PC-9 (cell line): ENCODE results near the gene TRAPPC12. TPM values are rescaled to one million over a fixed set of nuclear protein-coding genes. Genes with fewer than 3 reads are reported as not detected.

ENCODE experiments used
- BruUV-seq: library from RNA; stranded (reverse); fragments of 400-500 nt; replicated peaks from 2 replicates; lab custom pipeline; 2021; lab: Mats Ljungman, UMichigan
- CTCF ChIA-PET: fragments of 300-600 bp; sonication (Branson Sonifier 250); formaldehyde crosslinking; loops from one replicate; lab custom pipeline; 2022; ENCODE audit warnings: antibody characterized with exemption; lab: Charles Lee
- POLR2A ChIA-PET: fragments of 300-600 bp; sonication (Branson Sonifier 250); formaldehyde crosslinking; loops from one replicate; lab custom pipeline; 2022; ENCODE audit warnings: antibody characterized with exemption; ENCODE audit not compliant: unreplicated experiment; lab: Charles Lee
- DNase-seq, 2 experiments: peaks; one replicate each; pipeline versions ENCODE4 v3.0.0 to v3.0.0-alpha.2; 2015 to 2022; ENCODE audit warnings: mixed read lengths in 1 of 2
- H2AFZ ChIP-seq: fragments of 200-600 bp; sonication (generic); 2 replicates; pipeline ENCODE4 v1.8.1; 2017; ENCODE audit warnings: antibody characterized with exemption
- H3F3A ChIP-seq: fragments of 200-600 bp; sonication (generic); 2 replicates; pipeline ENCODE4 v1.8.1; 2017; ENCODE audit warnings: antibody characterized with exemption, mild to moderate bottlenecking, low read depth; ENCODE audit not compliant: insufficient read depth
- H3K27ac ChIP-seq: fragments of 200-600 bp; sonication (generic); 2 replicates; pipeline ENCODE4 v1.6.1; 2016; ENCODE audit warnings: mixed run types
- H3K27me3 ChIP-seq: fragments of 200-600 bp; sonication (generic); 2 replicates; pipeline ENCODE4 v1.6.1; 2016; ENCODE audit warnings: low read depth, mixed run types; ENCODE audit not compliant: insufficient read depth
- H3K36me3 ChIP-seq: fragments of 200-600 bp; sonication (generic); 2 replicates; pipeline ENCODE4 v1.6.1; 2016; ENCODE audit warnings: low read depth, mixed run types
- H3K4me1 ChIP-seq: fragments of 200-600 bp; sonication (generic); replicated peaks from 2 replicates; pipeline ENCODE4 v1.6.1; 2016; ENCODE audit warnings: mixed run types; ENCODE audit not compliant: insufficient read depth
- H3K4me2 ChIP-seq: fragments of 200-600 bp; sonication (generic); 2 replicates; pipeline ENCODE4 v1.6.1; 2017; ENCODE audit warnings: mixed run types
- H3K4me3 ChIP-seq: fragments of 200-600 bp; sonication (generic); 2 replicates; pipeline ENCODE4 v1.6.1; 2016; ENCODE audit warnings: mixed run types
- H3K79me2 ChIP-seq: fragments of 200-600 bp; sonication (generic); 2 replicates; pipeline ENCODE4 v1.6.1; 2017; ENCODE audit warnings: low read depth, mixed run types
- H3K9me2 ChIP-seq: fragments of 200-600 bp; sonication (generic); 2 replicates; pipeline ENCODE4 v1.8.1; 2017; ENCODE audit warnings: mild to moderate bottlenecking; ENCODE audit not compliant: insufficient read depth
- H3K9me3 ChIP-seq: fragments of 200-600 bp; sonication (generic); 2 replicates; pipeline ENCODE4 v1.8.1; 2016; ENCODE audit warnings: low read depth; ENCODE audit not compliant: insufficient read depth
- H4K20me1 ChIP-seq: fragments of 200-600 bp; sonication (generic); 2 replicates; pipeline ENCODE4 v1.8.1; 2017; ENCODE audit not compliant: insufficient read depth
- EZH2 ChIP-seq: fragments of 200-600 bp; sonication (generic); IDR thresholded peaks from 2 replicates; pipeline ENCODE4 v1.8.0; 2017; ENCODE audit warnings: antibody characterized with exemption, low read depth
- intact Hi-C: fragments of 100-400 bp; cut with micrococcal nuclease; formaldehyde crosslinking; loops from one replicate; pipeline ENCODE4 v1.10.0; 2022; ENCODE audit not compliant: unreplicated experiment
- total RNA-seq: library from RNA; stranded (reverse); gene quantifications from 2 replicates; pipeline ENCODE4 v1.2.3, GENCODE V29; 2021
- TF ChIP-seq, protein P1 (sequence below): fragments of 200-600 bp; sonication (generic); conservative IDR thresholded peaks from 2 replicates; pipeline ENCODE4 v1.6.1; 2017; ENCODE audit warnings: mixed run types, antibody characterized with exemption, mild to moderate bottlenecking, moderate library complexity

Gene TRAPPC12
- total RNA-seq, 1 experiment from 2014 or later, result 69.3 TPM

GRCh38 chr2:3432693-3433338, 53.3 kb downstream of the TRAPPC12 start:
- DNase-seq, result no peak
- no TSS peak for BruUV-seq
- Histone ChIP-seq H3K4me3 (no peak overlapping the region), H3F3A (peaks cover 12% of the 10 kb centered on the region; the same call in 1 of the 2 replicates), H3K4me1 (no peaks in the 10 kb centered on the region), H2AFZ (no peak overlapping the region), H3K36me3 (no peaks in the 10 kb centered on the region), H3K4me2 (no peak overlapping the region), H4K20me1 (peaks cover 15% of the 10 kb centered on the region), H3K9me2 (no peaks in the 10 kb centered on the region), H3K27ac (no peak overlapping the region), H3K27me3 (no peaks in the 10 kb centered on the region), H3K79me2 (no peaks in the 10 kb centered on the region), H3K9me3 (no peaks in the 10 kb centered on the region)
- TF ChIP-seq EZH2, result no peak
- TF ChIP-seq, protein P1, sequence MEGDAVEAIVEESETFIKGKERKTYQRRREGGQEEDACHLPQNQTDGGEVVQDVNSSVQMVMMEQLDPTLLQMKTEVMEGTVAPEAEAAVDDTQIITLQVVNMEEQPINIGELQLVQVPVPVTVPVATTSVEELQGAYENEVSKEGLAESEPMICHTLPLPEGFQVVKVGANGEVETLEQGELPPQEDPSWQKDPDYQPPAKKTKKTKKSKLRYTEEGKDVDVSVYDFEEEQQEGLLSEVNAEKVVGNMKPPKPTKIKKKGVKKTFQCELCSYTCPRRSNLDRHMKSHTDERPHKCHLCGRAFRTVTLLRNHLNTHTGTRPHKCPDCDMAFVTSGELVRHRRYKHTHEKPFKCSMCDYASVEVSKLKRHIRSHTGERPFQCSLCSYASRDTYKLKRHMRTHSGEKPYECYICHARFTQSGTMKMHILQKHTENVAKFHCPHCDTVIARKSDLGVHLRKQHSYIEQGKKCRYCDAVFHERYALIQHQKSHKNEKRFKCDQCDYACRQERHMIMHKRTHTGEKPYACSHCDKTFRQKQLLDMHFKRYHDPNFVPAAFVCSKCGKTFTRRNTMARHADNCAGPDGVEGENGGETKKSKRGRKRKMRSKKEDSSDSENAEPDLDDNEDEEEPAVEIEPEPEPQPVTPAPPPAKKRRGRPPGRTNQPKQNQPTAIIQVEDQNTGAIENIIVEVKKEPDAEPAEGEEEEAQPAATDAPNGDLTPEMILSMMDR, result no peak
- ChIA-PET POLR2A (no interaction called here), CTCF (no interaction called here)
- intact Hi-C loops, result no loop called here

DNA sequence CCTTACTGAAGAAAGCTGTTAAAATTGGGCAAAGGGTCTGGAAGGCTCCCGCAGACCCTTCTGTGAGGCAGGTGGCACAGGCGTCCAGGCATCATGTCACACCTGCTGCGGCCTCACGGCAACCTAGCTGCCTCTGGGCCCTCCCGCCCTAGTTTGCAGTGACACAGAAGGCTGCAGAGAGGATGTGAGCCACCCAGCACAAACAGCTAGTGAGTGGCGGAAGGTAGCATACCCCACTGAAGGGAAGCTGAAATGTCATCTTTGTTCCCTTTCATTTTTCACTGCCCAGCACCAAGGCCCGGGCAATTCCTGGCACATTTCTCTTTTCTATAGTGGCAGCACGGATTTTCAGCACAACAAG, 53.8 kb downstream of the TRAPPC12 start:
- Histone ChIP-seq H3K36me3 (no peaks in the 10 kb centered on the region), H3F3A (peaks cover 12% of the 10 kb centered on the region; the same call in 1 of the 2 replicates), H3K27ac (no peak overlapping the region), H3K4me1 (no peaks in the 10 kb centered on the region), H3K79me2 (no peaks in the 10 kb centered on the region), H2AFZ (no peak overlapping the region), H3K4me3 (no peak overlapping the region), H3K9me3 (no peaks in the 10 kb centered on the region), H3K9me2 (no peaks in the 10 kb centered on the region), H4K20me1 (peaks cover 15% of the 10 kb centered on the region), H3K27me3 (no peaks in the 10 kb centered on the region), H3K4me2 (no peak overlapping the region)
- no peak for DNase-seq
- intact Hi-C loops, result no loop called here
- BruUV-seq, result no TSS peak
- ChIA-PET POLR2A (no interaction called here), CTCF (no interaction called here)
- no peak for TF ChIP-seq EZH2

GRCh38 chr2:3433776-3434400, 54.4 kb downstream of the TRAPPC12 start:
- no peak overlapping the region for H3K27ac ChIP-seq
- DNase-seq, result no peak
- CTCF ChIA-PET, result no interaction called here
- no peaks in the 10 kb centered on the region for H3K9me2 ChIP-seq
- intact Hi-C loops, result no loop called here
- TF ChIP-seq, protein P1, result no peak
- TF ChIP-seq EZH2, result no peak
- no peak overlapping the region for H2AFZ ChIP-seq
- H3K4me3 ChIP-seq, result no peak overlapping the region
- H3K36me3 ChIP-seq, result no peaks in the 10 kb centered on the region
- POLR2A ChIA-PET, result interaction anchor here (0.7 kb wide), 1 partner anchor 858 kb away, joined by 3 read pairs; no protein-coding TSS in a partner anchor
- no peak overlapping the region for H3K4me2 ChIP-seq
- BruUV-seq, result no TSS peak
- no peaks in the 10 kb centered on the region for H3K9me3 ChIP-seq
- no peaks in the 10 kb centered on the region for H3K79me2 ChIP-seq
- H3F3A ChIP-seq, result peaks cover 12% of the 10 kb centered on the region; the same call in 1 of the 2 replicates
- H4K20me1 ChIP-seq, result peaks cover 13% of the 10 kb centered on the region
- no peaks in the 10 kb centered on the region for H3K27me3 ChIP-seq
- H3K4me1 ChIP-seq, result no peaks in the 10 kb centered on the region
